ENCODE data around the gene ZNF462. TPM values are rescaled to one million over a fixed set of nuclear protein-coding genes. Genes with fewer than 3 reads are reported as not detected.

The ZNF462 gene
- total RNA-seq, 4 donors from 2014 or later: 17.8 to 22.3 (median 21.4) TPM

GRCh38 chr9:106864373-106865143 lies 1.6 kb downstream of the ZNF462 start:
- Histone ChIP-seq H3K27ac (peak overlapping the region; percentile 83 to 96 (median 92)), H3K36me3 (no peaks in the 10 kb centered on the region), H3K4me1 (peaks cover 18 to 81% (median 40%) of the 10 kb centered on the region in 3 donors), H3K4me3 (peak overlapping the region; percentile 40 to 89 (median 78)), H3K9me3 (no peaks in the 10 kb centered on the region), H3K27me3 (peaks cover 0 to 19% (median 0%) of the 10 kb centered on the region in 4 donors)
- WGBS, 2 donors: 4 to 10% methylated on average over 11 of the region's 11 CpGs
- DNase-seq: no peak
- TF ChIP-seq CTCF (IDR thresholded peaks at IDR 0.05) (no peak), POLR2A (IDR thresholded peaks at IDR 0.05) (no peak)
- intact Hi-C loops (cut with DNase I): no loop called here

GRCh38 chr9:106866243-106866642 lies 3.3 kb downstream of the ZNF462 start:
- intact Hi-C loops (cut with DNase I): no loop called here
- peak overlapping the region in 2 of 4 donors; percentile 92 to 96 for H3K27ac ChIP-seq

GRCh38 chr9:106867286-106867685 lies 4.3 kb downstream of the ZNF462 start:
- no peak for TF ChIP-seq CTCF (IDR thresholded peaks at IDR 0.05)
- no peak for TF ChIP-seq POLR2A (IDR thresholded peaks at IDR 0.05)
- Histone ChIP-seq H3K36me3 (no peaks in the 10 kb centered on the region), H3K4me1 (peaks cover 33 to 83% (median 59%) of the 10 kb centered on the region in 3 donors), H3K27ac (peak overlapping the region in 3 of 4 donors; percentile 79 to 96 (median 92)), H3K4me3 (no peak overlapping the region), H3K27me3 (peaks cover 0 to under 1% (median 0%) of the 10 kb centered on the region in 4 donors), H3K9me3 (no peaks in the 10 kb centered on the region)
- no peak for DNase-seq
- 76 to 80% methylated on average over 4 of the region's 4 CpGs for WGBS, 2 donors
- intact Hi-C loops (cut with DNase I): no loop called here

More at GRCh38 chr9:106866243-106866642, 3.3 kb downstream of the ZNF462 start:
- DNase-seq: no peak
- TF ChIP-seq POLR2A (IDR thresholded peaks at IDR 0.05) (no peak), CTCF (IDR thresholded peaks at IDR 0.05) (no peak)
- Histone ChIP-seq H3K36me3 (no peaks in the 10 kb centered on the region), H3K27me3 (peaks cover 0 to 10% (median 0%) of the 10 kb centered on the region in 4 donors), H3K4me1 (peaks cover 32 to 83% (median 53%) of the 10 kb centered on the region in 3 donors), H3K4me3 (no peak overlapping the region), H3K9me3 (no peaks in the 10 kb centered on the region)
- 64 to 84% methylated on average over 1 of the region's 1 CpG for whole genome bisulfite sequencing, 2 donors

DNA sequence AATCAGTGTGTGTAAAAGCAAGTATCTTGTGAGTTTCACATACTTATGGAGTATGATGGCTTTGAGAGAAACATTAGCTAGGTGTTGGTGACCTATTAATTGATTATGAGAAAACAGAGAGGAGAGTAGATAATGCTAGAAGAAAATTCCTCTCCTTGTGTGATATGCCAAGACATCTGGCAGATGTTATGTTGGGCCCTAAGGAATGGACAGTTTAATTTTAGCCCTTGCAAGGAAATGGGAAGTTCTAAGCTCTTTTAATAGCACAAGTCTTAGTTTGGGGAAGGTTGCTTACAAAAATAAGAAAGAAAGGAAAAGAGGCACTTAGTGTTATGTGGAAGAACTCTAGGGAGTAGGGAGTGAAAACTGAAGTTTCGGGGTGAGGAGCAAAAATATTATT lies 5.1 kb downstream of the ZNF462 start:
- no peaks in the 10 kb centered on the region for H3K36me3 ChIP-seq
- H3K9me3 ChIP-seq: no peaks in the 10 kb centered on the region
- TF ChIP-seq CTCF (IDR thresholded peaks at IDR 0.05) (no peak), POLR2A (IDR thresholded peaks at IDR 0.05) (no peak)
- peak overlapping the region; percentile 60 to 96 (median 78) for H3K27ac ChIP-seq
- 75 to 82% methylated on average over 1 of the region's 1 CpG for WGBS, 2 donors
- intact Hi-C loops (cut with DNase I): no loop called here
- H3K27me3 ChIP-seq: no peaks in the 10 kb centered on the region
- peaks cover 33 to 84% (median 59%) of the 10 kb centered on the region in 3 donors for H3K4me1 ChIP-seq
- H3K4me3 ChIP-seq: peak overlapping the region in 1 of 4 donors; percentile 9
- DNase-seq: no peak

GRCh38 chr9:106868565-106868964 lies 5.6 kb downstream of the ZNF462 start:
- WGBS, 2 donors: 28 to 78% methylated on average over 2 to 5 of the region's 5 CpGs
- DNase-seq: no peak
- Histone ChIP-seq H3K27me3 (no peaks in the 10 kb centered on the region), H3K9me3 (no peaks in the 10 kb centered on the region), H3K4me1 (peaks cover 33 to 85% (median 59%) of the 10 kb centered on the region in 3 donors), H3K36me3 (no peaks in the 10 kb centered on the region), H3K27ac (peak overlapping the region; percentile 60 to 96 (median 78)), H3K4me3 (peak overlapping the region in 1 of 4 donors; percentile 13)
- intact Hi-C loops (cut with DNase I): no loop called here
- no peak for TF ChIP-seq POLR2A (IDR thresholded peaks at IDR 0.05)
- no peak for TF ChIP-seq CTCF (IDR thresholded peaks at IDR 0.05)
